ENCODE results near the gene M1AP. TPM values are rescaled to one million over a fixed set of nuclear protein-coding genes. Genes with fewer than 3 reads are reported as not detected.

M1AP gene
- total and polyA plus RNA-seq, 9 donors = 0.36 to 0.72 (median 0.45) TPM; not detected in 3

DNA sequence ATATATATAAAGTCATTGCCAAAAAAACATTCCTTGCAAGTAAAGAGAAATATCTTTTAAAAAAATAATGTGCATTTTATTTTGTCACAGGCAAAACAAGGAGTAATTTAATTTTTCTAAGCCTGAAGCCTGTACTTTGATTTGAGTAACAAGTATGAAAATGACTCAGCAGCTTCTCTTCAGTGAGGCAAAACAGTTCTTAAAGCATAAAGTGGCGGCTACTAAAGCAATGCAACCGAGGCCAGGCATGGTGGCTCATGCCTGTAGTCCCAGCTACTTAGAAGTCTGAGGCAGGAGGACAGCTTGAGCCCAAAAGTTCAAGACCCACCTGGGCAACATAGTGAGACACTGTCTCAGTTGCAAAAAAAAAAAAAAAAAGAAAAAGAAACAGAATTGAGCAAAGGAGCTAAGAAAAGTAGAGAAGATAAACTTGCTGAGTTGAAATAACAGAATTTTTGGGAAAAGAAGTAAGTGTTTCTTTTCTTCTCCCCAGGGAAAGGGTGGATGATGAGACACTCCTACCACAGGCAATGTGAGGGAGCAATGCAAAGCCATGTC, 64.0 kb downstream of the M1AP start:
- 56 to 66% (median 60%) methylated on average over 2 of the region's 2 CpGs for WGBS, 3 donors
- Histone ChIP-seq H3K4me3 (no peak overlapping the region), H3K4me1 (ENCODE audit: insufficient read depth) (no peaks in the 10 kb centered on the region), H3K9me3 (no peaks in the 10 kb centered on the region), H3K36me3 (no peaks in the 10 kb centered on the region), H3K27me3 (no peaks in the 10 kb centered on the region), H3K27ac (no peak overlapping the region)
- no peak for DNase-seq
- intact Hi-C loops (cut with DNase I) = loop anchor here in 1 of 4 donors (10.0 kb wide), 1 partner anchor 79 kb away; the partner anchor contains the start of gene PCGF1
- TF ChIP-seq POLR2A (IDR thresholded peaks at IDR 0.05) (no peak), EP300 (IDR thresholded peaks at IDR 0.05) (no peak)
- TF ChIP-seq, protein P1, sequence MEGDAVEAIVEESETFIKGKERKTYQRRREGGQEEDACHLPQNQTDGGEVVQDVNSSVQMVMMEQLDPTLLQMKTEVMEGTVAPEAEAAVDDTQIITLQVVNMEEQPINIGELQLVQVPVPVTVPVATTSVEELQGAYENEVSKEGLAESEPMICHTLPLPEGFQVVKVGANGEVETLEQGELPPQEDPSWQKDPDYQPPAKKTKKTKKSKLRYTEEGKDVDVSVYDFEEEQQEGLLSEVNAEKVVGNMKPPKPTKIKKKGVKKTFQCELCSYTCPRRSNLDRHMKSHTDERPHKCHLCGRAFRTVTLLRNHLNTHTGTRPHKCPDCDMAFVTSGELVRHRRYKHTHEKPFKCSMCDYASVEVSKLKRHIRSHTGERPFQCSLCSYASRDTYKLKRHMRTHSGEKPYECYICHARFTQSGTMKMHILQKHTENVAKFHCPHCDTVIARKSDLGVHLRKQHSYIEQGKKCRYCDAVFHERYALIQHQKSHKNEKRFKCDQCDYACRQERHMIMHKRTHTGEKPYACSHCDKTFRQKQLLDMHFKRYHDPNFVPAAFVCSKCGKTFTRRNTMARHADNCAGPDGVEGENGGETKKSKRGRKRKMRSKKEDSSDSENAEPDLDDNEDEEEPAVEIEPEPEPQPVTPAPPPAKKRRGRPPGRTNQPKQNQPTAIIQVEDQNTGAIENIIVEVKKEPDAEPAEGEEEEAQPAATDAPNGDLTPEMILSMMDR (IDR thresholded peaks at IDR 0.05) = no peak

DNA sequence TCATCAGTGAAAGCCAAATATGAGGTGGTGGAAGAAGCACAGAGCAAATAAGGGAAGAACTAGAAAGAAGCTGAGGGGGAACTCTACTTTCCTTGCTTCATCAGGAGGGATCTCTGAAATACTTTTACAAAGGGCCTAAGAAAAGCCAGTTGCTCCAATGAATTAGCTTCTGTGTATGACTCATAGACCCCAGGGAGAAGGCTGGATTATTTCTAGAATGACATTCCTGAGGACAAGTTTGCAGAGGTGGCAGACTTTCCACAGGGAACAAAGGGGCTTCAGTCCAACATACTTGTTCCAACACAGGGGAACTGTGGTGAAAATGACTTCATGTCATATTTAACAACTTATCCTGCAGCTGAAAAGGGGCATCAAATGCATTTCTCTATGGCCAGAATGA, 64.6 kb downstream of the M1AP start:
- TF ChIP-seq POLR2A (IDR thresholded peaks at IDR 0.05) (no peak), EP300 (IDR thresholded peaks at IDR 0.05) (no peak)
- TF ChIP-seq, protein P1 (IDR thresholded peaks at IDR 0.05) = no peak
- no peaks in the 10 kb centered on the region for H3K9me3 ChIP-seq

DNA sequence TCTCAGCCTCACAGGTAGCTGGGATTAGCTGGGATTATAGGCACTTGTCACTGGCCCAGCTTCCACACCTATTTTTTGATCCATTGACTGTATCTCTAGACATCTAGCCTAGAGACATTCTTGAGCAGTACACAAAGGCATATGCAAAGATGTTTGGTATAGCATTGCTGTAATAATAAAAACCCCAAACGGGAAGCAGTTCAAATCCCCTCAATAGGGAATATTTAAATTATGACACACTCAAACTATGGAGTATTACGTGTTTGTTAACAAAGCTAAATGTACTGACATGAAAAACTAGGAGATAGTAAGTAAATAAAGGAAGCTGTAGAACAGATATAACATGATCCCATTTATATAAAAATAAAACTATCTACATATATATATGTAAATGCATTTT, 65.9 kb downstream of the M1AP start:
- DNase-seq = no peak
- Histone ChIP-seq H3K4me1 (ENCODE audit: insufficient read depth) (no peaks in the 10 kb centered on the region), H3K27ac (no peak overlapping the region), H3K4me3 (no peak overlapping the region), H3K36me3 (no peaks in the 10 kb centered on the region), H3K9me3 (no peaks in the 10 kb centered on the region), H3K27me3 (no peaks in the 10 kb centered on the region)
- TF ChIP-seq EP300 (IDR thresholded peaks at IDR 0.05) (no peak), POLR2A (IDR thresholded peaks at IDR 0.05) (no peak)
- intact Hi-C loops (cut with DNase I) = loop anchor here in 1 of 4 donors (10.0 kb wide), 1 partner anchor 77 kb away; the partner anchor contains the start of gene PCGF1
- WGBS, 3 donors = 70 to 82% (median 75%) methylated on average over 2 of the region's 2 CpGs

More for the DNA sequence above, 64.6 kb downstream of the M1AP start:
- Histone ChIP-seq H3K4me1 (ENCODE audit: insufficient read depth) (no peaks in the 10 kb centered on the region), H3K4me3 (no peak overlapping the region), H3K27ac (no peak overlapping the region), H3K27me3 (no peaks in the 10 kb centered on the region), H3K36me3 (no peaks in the 10 kb centered on the region)
- no peak for DNase-seq
- intact Hi-C loops (cut with DNase I) = loop anchor here in 1 of 4 donors (10.0 kb wide), 1 partner anchor 79 kb away; the partner anchor contains the start of gene PCGF1

DNA sequence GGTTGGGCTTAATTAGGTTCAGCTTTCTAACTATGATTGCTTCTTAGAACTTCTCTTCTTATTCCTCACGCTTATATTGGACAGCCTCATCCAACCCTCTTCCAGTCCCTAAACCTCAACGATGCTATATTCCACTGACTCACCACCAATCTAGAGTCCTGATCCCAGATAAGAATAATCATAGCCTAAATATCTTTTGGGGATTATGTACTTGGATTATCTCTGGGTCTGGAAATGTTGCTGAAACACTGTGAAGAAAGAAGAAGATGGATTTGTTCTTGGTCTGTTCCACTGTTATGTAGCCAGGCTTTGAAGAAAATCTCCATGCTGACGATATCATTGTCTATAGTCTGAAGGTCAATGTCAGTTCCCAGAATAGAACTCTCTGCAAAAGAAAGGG, 66.7 kb downstream of the M1AP start:
- intact Hi-C loops (cut with DNase I) = loop anchor here in 1 of 4 donors (10.0 kb wide), 1 partner anchor 77 kb away; the partner anchor contains the start of gene PCGF1
- no peaks in the 10 kb centered on the region for H3K36me3 ChIP-seq
- no peaks in the 10 kb centered on the region for H3K9me3 ChIP-seq
- H3K4me1 ChIP-seq (ENCODE audit: insufficient read depth) = no peaks in the 10 kb centered on the region
- TF ChIP-seq, protein P1 (IDR thresholded peaks at IDR 0.05) = no peak
- no peak for TF ChIP-seq EP300 (IDR thresholded peaks at IDR 0.05)
- TF ChIP-seq POLR2A (IDR thresholded peaks at IDR 0.05) = no peak
- H3K4me3 ChIP-seq = no peak overlapping the region
- H3K27me3 ChIP-seq = no peaks in the 10 kb centered on the region
- WGBS, 3 donors = 66 to 74% (median 67%) methylated on average over 3 of the region's 3 CpGs
- no peak overlapping the region for H3K27ac ChIP-seq
- DNase-seq = no peak

DNA sequence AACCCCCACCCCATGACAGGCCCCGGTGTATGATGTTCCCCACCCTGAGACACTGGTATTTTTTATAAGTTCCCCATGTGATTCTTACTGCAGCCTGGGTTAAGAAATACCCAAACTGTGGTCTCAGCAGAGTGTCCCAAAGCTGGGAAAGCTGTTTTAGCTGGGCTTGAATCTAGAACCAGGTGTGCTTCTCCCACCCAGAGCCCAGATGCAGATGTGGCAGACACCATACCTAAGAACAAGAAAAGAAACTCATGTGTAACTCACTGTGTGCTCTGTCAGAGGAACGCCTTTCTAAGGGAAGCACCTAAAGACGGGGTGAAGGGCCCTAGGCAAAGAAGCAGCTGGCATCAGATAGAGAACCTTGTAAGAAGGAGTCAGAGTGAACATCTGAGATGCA, 69.7 kb downstream of the M1AP start:
- WGBS, 3 donors = 81 to 90% (median 89%) methylated on average over 3 of the region's 3 CpGs
- H3K36me3 ChIP-seq = no peaks in the 10 kb centered on the region
- TF ChIP-seq POLR2A (IDR thresholded peaks at IDR 0.05) (no peak), EP300 (IDR thresholded peaks at IDR 0.05) (no peak)
- TF ChIP-seq, protein P1 (IDR thresholded peaks at IDR 0.05) = no peak

More for the DNA sequence above, 69.7 kb downstream of the M1AP start:
- DNase-seq = no peak
- Histone ChIP-seq H3K4me3 (no peak overlapping the region), H3K4me1 (ENCODE audit: insufficient read depth) (no peaks in the 10 kb centered on the region), H3K27ac (no peak overlapping the region), H3K9me3 (no peaks in the 10 kb centered on the region), H3K27me3 (no peaks in the 10 kb centered on the region)
- intact Hi-C loops (cut with DNase I) = no loop called here
